ENCODE measurements around the gene BHLHE23.

BHLHE23 gene

DNA sequence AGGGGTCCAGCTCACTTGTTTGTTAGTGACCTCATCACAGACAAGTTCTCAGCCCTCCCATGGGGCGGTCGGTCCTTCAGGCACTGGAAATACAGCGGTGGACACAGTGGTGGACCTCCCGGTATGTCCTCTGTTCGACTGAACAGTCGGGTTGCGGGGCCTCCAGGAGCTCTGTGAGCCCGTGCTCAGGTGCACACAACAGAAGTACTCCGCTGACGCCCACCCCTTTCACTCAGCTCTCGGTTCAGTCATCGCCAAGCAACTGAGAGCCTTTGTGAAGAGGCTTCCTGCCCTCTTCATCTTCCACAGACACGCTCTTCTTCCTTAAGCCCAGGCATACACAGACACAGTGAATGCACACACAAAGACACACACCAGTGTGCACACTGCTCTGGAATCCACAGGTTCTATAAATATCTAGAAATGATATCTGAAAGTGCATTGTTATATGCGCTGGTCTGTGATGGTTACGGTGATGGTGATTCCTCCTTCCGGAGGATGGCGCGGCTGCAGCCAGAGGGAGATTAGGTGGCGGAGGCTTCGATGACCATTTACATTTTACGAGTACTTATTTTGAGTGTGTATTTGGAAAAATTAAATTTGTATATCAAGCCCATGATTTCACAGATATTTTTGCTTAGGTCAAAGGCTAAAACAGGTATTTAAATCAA, 46.8 kb upstream of the BHLHE23 start:
- H3K9ac ChIP-seq (ENCODE audit: low read length) = no peak overlapping the region
- no peak overlapping the region for H2BK5ac ChIP-seq (ENCODE audit: low read depth, low read length, poor library complexity)
- no peak overlapping the region for H3K14ac ChIP-seq (ENCODE audit: low read length)
- no peak overlapping the region for H2AFZ ChIP-seq (ENCODE audit: insufficient read depth, low read length, poor library complexity)
- peaks cover 2% of the 10 kb centered on the region for H3K27me3 ChIP-seq (ENCODE audit: insufficient read depth, low read length)
- WGBS (ENCODE audit: extremely low coverage, insufficient coverage, insufficient read length) = no CpG with 5 or more reads among the region's 21 CpGs
- no peak overlapping the region for H2BK12ac ChIP-seq (ENCODE audit: low read length)
- no peak overlapping the region for H3K27ac ChIP-seq (ENCODE audit: low read depth, low read length)
- peaks cover 14% of the 10 kb centered on the region for H3K9me3 ChIP-seq (ENCODE audit: insufficient read depth, low read depth, low read length)
- no peak for DNase-seq
- H3K79me1 ChIP-seq (ENCODE audit: low read length) = no peaks in the 10 kb centered on the region
- no peak overlapping the region for H4K91ac ChIP-seq (ENCODE audit: low read depth, low read length)
- no peak overlapping the region for H3K4me2 ChIP-seq (ENCODE audit: low read length)
- no peaks in the 10 kb centered on the region for H3K79me2 ChIP-seq (ENCODE audit: control insufficient read depth, insufficient read depth, low read length, poor library complexity)
- H2BK120ac ChIP-seq (ENCODE audit: insufficient read depth, low read length, poor library complexity) = no peak overlapping the region
- H3K36me3 ChIP-seq (ENCODE audit: control insufficient read depth in 1 of 2, insufficient read depth in 2 of 2, low read length in 2 of 2) = no peaks in the 10 kb centered on the region
- H3K23ac ChIP-seq (ENCODE audit: low read length) = no peak overlapping the region
- H4K8ac ChIP-seq (ENCODE audit: low read depth, low read length) = no peak overlapping the region
- H3K4me1 ChIP-seq (ENCODE audit: control insufficient read depth in 1 of 2, insufficient read depth in 2 of 2, low read length in 2 of 2) = no peaks in the 10 kb centered on the region
- H3K4ac ChIP-seq (ENCODE audit: low read depth, low read length) = no peak overlapping the region
- no peak overlapping the region for H4K12ac ChIP-seq (ENCODE audit: low read depth, low read length)
- no peak overlapping the region for H3K4me3 ChIP-seq (ENCODE audit: low read depth, low read length)
- H3K18ac ChIP-seq (ENCODE audit: low read length) = no peak overlapping the region
- H2AK5ac ChIP-seq (ENCODE audit: low read length) = no peak overlapping the region

DNA sequence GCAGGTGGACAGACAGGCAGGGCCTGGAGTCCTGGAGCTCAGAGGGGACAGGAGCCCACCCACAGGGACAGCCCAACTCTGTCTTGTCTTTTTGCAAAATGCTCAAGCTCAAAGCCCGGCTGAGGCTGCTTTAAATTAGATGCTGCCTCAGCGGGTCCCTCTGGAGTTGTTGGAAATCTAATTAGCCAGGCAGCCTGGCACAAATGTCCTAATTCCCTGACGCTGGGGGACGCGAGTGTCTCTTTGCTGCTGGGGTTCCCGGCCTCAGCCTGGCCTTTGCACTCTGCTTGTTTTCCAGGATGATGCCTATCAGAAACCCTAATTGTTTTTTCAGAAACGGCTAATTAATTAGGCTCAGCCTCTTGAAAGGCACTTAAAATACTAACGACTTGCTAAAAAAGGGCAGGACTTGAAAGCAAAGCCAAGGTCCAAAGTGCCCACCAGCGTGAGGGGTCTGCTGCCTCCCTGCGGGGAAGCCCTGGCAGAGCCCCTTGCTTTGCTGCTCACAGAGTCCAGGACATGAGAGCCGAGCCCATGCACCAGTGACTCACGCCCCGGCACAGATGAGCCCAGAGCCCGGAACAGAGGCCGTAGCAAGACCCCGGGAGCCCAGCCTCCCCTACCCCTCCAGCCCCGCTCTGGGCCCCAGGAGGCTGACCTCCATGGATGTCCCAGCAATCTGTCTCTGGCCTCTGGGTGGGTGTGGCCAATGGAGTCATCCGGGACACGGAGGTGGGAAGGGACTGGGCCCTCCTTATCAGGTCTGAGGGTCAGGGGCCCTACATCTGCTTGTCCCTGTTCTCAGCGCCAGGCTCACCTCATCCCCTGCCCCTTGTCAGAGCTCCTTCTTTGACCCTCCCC, 46.0 kb upstream of the BHLHE23 start:
- no peaks in the 10 kb centered on the region for H3K79me1 ChIP-seq (ENCODE audit: low read length)
- no peak overlapping the region for H3K14ac ChIP-seq (ENCODE audit: low read length)
- no peak for DNase-seq
- no peak overlapping the region for H3K9ac ChIP-seq (ENCODE audit: low read length)
- H4K12ac ChIP-seq (ENCODE audit: low read depth, low read length) = no peak overlapping the region
- H3K27ac ChIP-seq (ENCODE audit: low read depth, low read length) = no peak overlapping the region
- no peak overlapping the region for H2BK5ac ChIP-seq (ENCODE audit: low read depth, low read length, poor library complexity)
- no peak overlapping the region for H3K23ac ChIP-seq (ENCODE audit: low read length)
- H3K4me1 ChIP-seq (ENCODE audit: control insufficient read depth in 1 of 2, insufficient read depth in 2 of 2, low read length in 2 of 2) = no peaks in the 10 kb centered on the region
- H2BK120ac ChIP-seq (ENCODE audit: insufficient read depth, low read length, poor library complexity) = no peak overlapping the region
- WGBS (ENCODE audit: extremely low coverage, insufficient coverage, insufficient read length) = no CpG with 5 or more reads among the region's 20 CpGs
- H3K36me3 ChIP-seq (ENCODE audit: control insufficient read depth in 1 of 2, insufficient read depth in 2 of 2, low read length in 2 of 2) = no peaks in the 10 kb centered on the region
- H4K8ac ChIP-seq (ENCODE audit: low read depth, low read length) = no peak overlapping the region
- H3K4me3 ChIP-seq (ENCODE audit: low read depth, low read length) = no peak overlapping the region
- no peak overlapping the region for H4K91ac ChIP-seq (ENCODE audit: low read depth, low read length)
- H3K27me3 ChIP-seq (ENCODE audit: insufficient read depth, low read length) = peaks cover 2% of the 10 kb centered on the region
- H2AK5ac ChIP-seq (ENCODE audit: low read length) = no peak overlapping the region
- no peak overlapping the region for H3K4ac ChIP-seq (ENCODE audit: low read depth, low read length)
- H3K9me3 ChIP-seq (ENCODE audit: insufficient read depth, low read depth, low read length) = peaks cover 22% of the 10 kb centered on the region
- H2AFZ ChIP-seq (ENCODE audit: insufficient read depth, low read length, poor library complexity) = no peak overlapping the region
- no peak overlapping the region for H2BK12ac ChIP-seq (ENCODE audit: low read length)
- H3K79me2 ChIP-seq (ENCODE audit: control insufficient read depth, insufficient read depth, low read length, poor library complexity) = no peaks in the 10 kb centered on the region
- no peak overlapping the region for H3K4me2 ChIP-seq (ENCODE audit: low read length)
- H3K18ac ChIP-seq (ENCODE audit: low read length) = no peak overlapping the region

DNA sequence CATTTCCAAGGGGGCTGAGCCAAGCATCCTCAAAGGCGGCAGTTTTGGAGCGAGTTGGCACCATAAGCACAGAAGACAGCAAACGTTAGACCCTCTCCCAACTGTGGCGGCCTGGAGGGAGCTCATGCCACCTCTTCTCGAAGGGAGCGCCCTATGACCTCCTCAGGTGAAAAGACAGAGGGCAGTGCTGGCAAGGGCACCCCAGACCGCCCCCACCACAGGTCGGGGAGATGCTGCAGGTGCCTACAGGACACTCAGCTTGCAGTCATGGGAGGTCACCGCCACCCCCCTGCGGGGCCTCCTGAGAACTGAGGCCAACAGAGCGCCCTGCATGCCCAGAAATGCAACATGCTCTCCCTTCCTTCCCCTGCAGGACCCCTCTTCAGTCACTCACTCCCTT, 45.1 kb upstream of the BHLHE23 start:
- no peak overlapping the region for H3K4ac ChIP-seq (ENCODE audit: low read depth, low read length)
- H3K9me3 ChIP-seq (ENCODE audit: insufficient read depth, low read depth, low read length) = peaks cover 28% of the 10 kb centered on the region
- no peaks in the 10 kb centered on the region for H3K4me1 ChIP-seq (ENCODE audit: control insufficient read depth in 1 of 2, insufficient read depth in 2 of 2, low read length in 2 of 2)
- H2AK5ac ChIP-seq (ENCODE audit: low read length) = no peak overlapping the region
- H4K8ac ChIP-seq (ENCODE audit: low read depth, low read length) = no peak overlapping the region
- H3K14ac ChIP-seq (ENCODE audit: low read length) = no peak overlapping the region
- WGBS (ENCODE audit: extremely low coverage, insufficient coverage, insufficient read length) = no CpG with 5 or more reads among the region's 11 CpGs
- no peak overlapping the region for H4K91ac ChIP-seq (ENCODE audit: low read depth, low read length)
- no peak overlapping the region for H3K18ac ChIP-seq (ENCODE audit: low read length)
- no peak for DNase-seq
- H3K27ac ChIP-seq (ENCODE audit: low read depth, low read length) = no peak overlapping the region
- peaks cover 2% of the 10 kb centered on the region for H3K27me3 ChIP-seq (ENCODE audit: insufficient read depth, low read length)
- H3K79me1 ChIP-seq (ENCODE audit: low read length) = no peaks in the 10 kb centered on the region
- H3K4me2 ChIP-seq (ENCODE audit: low read length) = no peak overlapping the region
- no peak overlapping the region for H4K12ac ChIP-seq (ENCODE audit: low read depth, low read length)
- H3K36me3 ChIP-seq (ENCODE audit: control insufficient read depth in 1 of 2, insufficient read depth in 2 of 2, low read length in 2 of 2) = no peaks in the 10 kb centered on the region
- H2BK5ac ChIP-seq (ENCODE audit: low read depth, low read length, poor library complexity) = no peak overlapping the region
- no peak overlapping the region for H3K9ac ChIP-seq (ENCODE audit: low read length)
- H2BK12ac ChIP-seq (ENCODE audit: low read length) = no peak overlapping the region
- H3K4me3 ChIP-seq (ENCODE audit: low read depth, low read length) = no peak overlapping the region
- no peak overlapping the region for H2AFZ ChIP-seq (ENCODE audit: insufficient read depth, low read length, poor library complexity)
- H3K23ac ChIP-seq (ENCODE audit: low read length) = no peak overlapping the region
- no peaks in the 10 kb centered on the region for H3K79me2 ChIP-seq (ENCODE audit: control insufficient read depth, insufficient read depth, low read length, poor library complexity)
- H2BK120ac ChIP-seq (ENCODE audit: insufficient read depth, low read length, poor library complexity) = no peak overlapping the region

DNA sequence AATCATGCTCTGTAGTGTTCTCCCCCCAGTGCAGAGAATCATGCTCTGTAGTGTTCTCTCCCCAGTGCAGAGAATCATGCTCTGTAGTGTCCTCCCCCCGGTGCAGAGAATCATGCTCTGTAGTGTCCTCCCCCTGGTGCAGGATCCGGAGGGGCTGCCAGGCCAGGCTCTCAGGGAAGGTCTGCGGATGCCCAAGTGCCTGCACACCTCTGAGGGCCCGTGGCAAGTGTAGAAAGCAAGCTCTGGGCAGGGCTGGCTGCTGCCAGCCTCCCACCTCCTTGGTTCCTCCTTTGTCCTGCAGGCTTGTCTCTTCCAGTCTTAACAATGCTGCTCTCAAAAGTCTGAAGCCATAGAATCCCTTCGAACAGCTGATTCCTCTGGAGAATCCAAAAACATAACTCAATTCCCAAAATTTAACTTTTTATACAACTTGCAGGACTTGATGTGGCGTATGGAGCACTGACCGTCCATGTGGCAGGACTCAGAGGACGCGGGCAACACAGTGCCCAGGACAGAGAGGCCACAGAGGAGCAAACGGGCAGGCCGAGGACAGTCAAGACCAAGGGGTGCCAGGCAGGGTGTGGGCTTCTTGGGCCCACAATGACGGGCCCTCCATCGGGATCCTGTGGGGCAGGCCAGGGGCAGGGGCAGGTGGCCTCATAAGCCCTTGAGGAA, 44.6 kb upstream of the BHLHE23 start:
- Histone ChIP-seq H3K4me2 (ENCODE audit: low read length) (no peak overlapping the region), H2AFZ (ENCODE audit: insufficient read depth, low read length, poor library complexity) (no peak overlapping the region), H3K27ac (ENCODE audit: low read depth, low read length) (no peak overlapping the region), H2BK12ac (ENCODE audit: low read length) (no peak overlapping the region), H2BK120ac (ENCODE audit: insufficient read depth, low read length, poor library complexity) (no peak overlapping the region), H3K36me3 (ENCODE audit: control insufficient read depth in 1 of 2, insufficient read depth in 2 of 2, low read length in 2 of 2) (no peaks in the 10 kb centered on the region), H4K91ac (ENCODE audit: low read depth, low read length) (no peak overlapping the region), H4K12ac (ENCODE audit: low read depth, low read length) (no peak overlapping the region), H3K23ac (ENCODE audit: low read length) (no peak overlapping the region), H3K27me3 (ENCODE audit: insufficient read depth, low read length) (peaks cover 2% of the 10 kb centered on the region), H3K4me1 (ENCODE audit: control insufficient read depth in 1 of 2, insufficient read depth in 2 of 2, low read length in 2 of 2) (no peaks in the 10 kb centered on the region), H2AK5ac (ENCODE audit: low read length) (no peak overlapping the region), H3K18ac (ENCODE audit: low read length) (no peak overlapping the region), H3K4me3 (ENCODE audit: low read depth, low read length) (no peak overlapping the region), H3K9me3 (ENCODE audit: insufficient read depth, low read depth, low read length) (peaks cover 28% of the 10 kb centered on the region), H3K9ac (ENCODE audit: low read length) (no peak overlapping the region), H3K79me2 (ENCODE audit: control insufficient read depth, insufficient read depth, low read length, poor library complexity) (no peaks in the 10 kb centered on the region), H3K79me1 (ENCODE audit: low read length) (no peaks in the 10 kb centered on the region), H3K4ac (ENCODE audit: low read depth, low read length) (no peak overlapping the region), H2BK5ac (ENCODE audit: low read depth, low read length, poor library complexity) (no peak overlapping the region), H4K8ac (ENCODE audit: low read depth, low read length) (no peak overlapping the region), H3K14ac (ENCODE audit: low read length) (no peak overlapping the region)
- DNase-seq = no peak
- no CpG with 5 or more reads among the region's 13 CpGs for WGBS (ENCODE audit: extremely low coverage, insufficient coverage, insufficient read length)
